ENCODE results near the gene LSS. TPM values are rescaled to one million over a fixed set of nuclear protein-coding genes. Genes with fewer than 3 reads are reported as not detected.

The LSS gene
- total RNA-seq, 1 experiment from 2014 or later, result 55.0 TPM

GRCh38 chr21:46218906-46219590, 9.5 kb downstream of the LSS start:
- DNase-seq (ENCODE audit: low read depth), result no peak

- no peak for DNase-seq (ENCODE audit: low read depth)
These were observed 10.9 kb downstream of the LSS start for GRCh38 chr21:46217511-46218196.

- no peak for DNase-seq (ENCODE audit: low read depth)
These were observed 12.3 kb downstream of the LSS start for GRCh38 chr21:46216132-46216747.

- no peak for DNase-seq (ENCODE audit: low read depth)
These were observed 13.0 kb downstream of the LSS start for GRCh38 chr21:46215436-46216131.

- DNase-seq (ENCODE audit: low read depth), result no peak
These were observed 13.9 kb downstream of the LSS start for GRCh38 chr21:46214478-46215340.

GRCh38 chr21:46213620-46214286, 14.8 kb downstream of the LSS start:
- DNase-seq (ENCODE audit: low read depth), result no peak

- no peak for DNase-seq (ENCODE audit: low read depth)
These were observed 15.7 kb downstream of the LSS start for GRCh38 chr21:46212721-46213484.

GRCh38 chr21:46211786-46212720, 16.5 kb downstream of the LSS start:
- DNase-seq (ENCODE audit: low read depth), result peak; percentile 12

- no peak for DNase-seq (ENCODE audit: low read depth)
These were observed 17.2 kb downstream of the LSS start for GRCh38 chr21:46211376-46211775.

- DNase-seq (ENCODE audit: low read depth), result no peak
These were observed 18.0 kb downstream of the LSS start for GRCh38 chr21:46210378-46211136.

GRCh38 chr21:46208761-46209721, 19.5 kb downstream of the LSS start:
- no peak for DNase-seq (ENCODE audit: low read depth)

GRCh38 chr21:46207920-46208591, 20.5 kb downstream of the LSS start:
- DNase-seq (ENCODE audit: low read depth), result no peak

GRCh38 chr21:46207006-46207919, 21.3 kb downstream of the LSS start:
- no peak for DNase-seq (ENCODE audit: low read depth)

- no peak for DNase-seq (ENCODE audit: low read depth)
These were observed 22.2 kb downstream of the LSS start for GRCh38 chr21:46206163-46207005.
